Measurements from ENCODE around the gene ACOT7. TPM values are rescaled to one million over a fixed set of nuclear protein-coding genes. Genes with fewer than 3 reads are reported as not detected.

Gene ACOT7
- total RNA-seq, 4 donors from 2014 or later: 5.6 to 55.0 (median 31.0) TPM

GRCh38 chr1:6353955-6354658 lies 39.5 kb downstream of the ACOT7 start:
- Histone ChIP-seq H3K27me3 (no peaks in the 10 kb centered on the region), H3K4me3 (no peak overlapping the region), H3K36me3 (no peaks in the 10 kb centered on the region), H3K4me1 (peaks cover 34 to 65% (median 59%) of the 10 kb centered on the region in 4 donors), H3K27ac (peak overlapping the region; percentile 72 to 83 (median 82)), H3K9me3 (no peaks in the 10 kb centered on the region)
- peak; percentile 21 for TF ChIP-seq POLR2A (IDR thresholded peaks at IDR 0.05)
- no peak for TF ChIP-seq CTCF (IDR thresholded peaks at IDR 0.05)
- no peak for TF ChIP-seq EP300 (IDR thresholded peaks at IDR 0.05; ENCODE audit: low read depth)
- TF ChIP-seq POLR2AphosphoS5 (IDR thresholded peaks at IDR 0.05): peak; percentile 26 to 46 (median 36)
- DNase-seq: peak; percentile 76
- WGBS, 2 donors (ENCODE audit: low coverage in 1 of 2): 13 to 39% methylated on average over 4 to 14 of the region's 14 CpGs
- in situ Hi-C loops (cut with MboI; ENCODE audit: low pct_ligation_motif_present in 1 of 4, low pct_unique_long_range_greater_than_20kb in 1 of 4, low sequenced_read_pairs in 3 of 4): loop anchor here in 1 of 4 donors (10.0 kb wide), 1 partner anchor 51 kb away; no protein-coding TSS in a partner anchor
- intact Hi-C loops (cut with DNase I; ENCODE audit: low total_unique reads): no loop called here

DNA sequence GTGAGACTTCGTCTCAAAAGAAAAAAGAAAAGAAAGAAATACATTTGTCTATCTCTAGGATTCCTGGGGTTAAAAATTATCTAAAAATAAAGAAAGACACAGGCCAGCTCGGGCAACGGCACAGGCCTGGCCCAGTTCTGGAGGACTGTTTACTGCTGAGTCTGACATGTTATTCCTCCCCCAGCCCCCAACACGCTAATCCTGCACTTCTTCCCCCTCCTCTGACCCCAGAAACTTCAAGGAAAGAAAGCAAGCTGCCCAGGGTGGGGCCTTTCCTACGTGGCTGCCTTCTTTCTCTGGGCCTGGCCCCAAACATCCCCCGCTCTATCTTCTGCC lies 40.0 kb downstream of the ACOT7 start:
- H3K36me3 ChIP-seq: no peaks in the 10 kb centered on the region
- no peak for DNase-seq
- no peak overlapping the region for H3K4me3 ChIP-seq
- intact Hi-C loops (cut with DNase I; ENCODE audit: low total_unique reads) (no loop called here), in situ Hi-C loops (cut with MboI; ENCODE audit: low pct_ligation_motif_present in 1 of 4, low pct_unique_long_range_greater_than_20kb in 1 of 4, low sequenced_read_pairs in 3 of 4) (loop anchor here in 1 of 4 donors (10.0 kb wide), 1 partner anchor 51 kb away; no protein-coding TSS in a partner anchor)
- TF ChIP-seq POLR2AphosphoS5 (IDR thresholded peaks at IDR 0.05): no peak
- no peak for TF ChIP-seq EP300 (IDR thresholded peaks at IDR 0.05; ENCODE audit: low read depth)
- no peak for TF ChIP-seq POLR2A (IDR thresholded peaks at IDR 0.05)
- TF ChIP-seq CTCF (IDR thresholded peaks at IDR 0.05): no peak
- peak overlapping the region; percentile 72 to 83 (median 82) for H3K27ac ChIP-seq
- WGBS, 2 donors (ENCODE audit: low coverage in 1 of 2): 28 to 37% methylated on average over 4 to 6 of the region's 6 CpGs
- H3K4me1 ChIP-seq: peaks cover 29 to 65% (median 56%) of the 10 kb centered on the region in 4 donors
- no peaks in the 10 kb centered on the region for H3K9me3 ChIP-seq
- H3K27me3 ChIP-seq: no peaks in the 10 kb centered on the region

DNA sequence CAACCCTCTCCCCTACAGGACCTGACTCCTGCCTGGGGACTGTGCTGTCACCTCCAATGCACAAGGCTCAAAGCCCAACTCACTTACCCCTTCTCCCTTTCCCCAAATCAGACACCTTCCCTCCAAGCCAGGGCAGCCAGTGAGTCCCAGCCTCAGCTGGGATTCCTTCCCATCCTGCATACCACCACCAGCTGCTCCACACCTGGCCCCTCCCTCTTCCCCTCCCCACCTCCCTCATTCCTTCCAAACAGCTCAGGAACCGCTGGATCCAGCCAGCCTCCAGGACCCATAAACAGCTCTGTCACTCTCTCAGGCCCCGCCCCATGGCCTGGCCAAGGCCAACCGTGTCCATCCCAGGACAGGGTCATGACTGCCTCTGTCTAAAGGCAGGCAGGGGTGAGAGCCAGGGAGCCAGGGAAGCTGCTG lies 41.4 kb downstream of the ACOT7 start:
- H3K36me3 ChIP-seq: no peaks in the 10 kb centered on the region
- H3K4me3 ChIP-seq: no peak overlapping the region
- no peak for TF ChIP-seq CTCF (IDR thresholded peaks at IDR 0.05)
- TF ChIP-seq EP300 (IDR thresholded peaks at IDR 0.05; ENCODE audit: low read depth): no peak
- no peak for TF ChIP-seq POLR2AphosphoS5 (IDR thresholded peaks at IDR 0.05)
- TF ChIP-seq POLR2A (IDR thresholded peaks at IDR 0.05): no peak
- WGBS, 2 donors (ENCODE audit: low coverage in 1 of 2): 48% methylated on average over 3 of the region's 3 CpGs; no CpG with 5 or more reads in 1 of the 2 donors
- H3K27ac ChIP-seq: peak overlapping the region; percentile 17 to 83 (median 82)
- in situ Hi-C loops (cut with MboI; ENCODE audit: low pct_ligation_motif_present in 1 of 4, low pct_unique_long_range_greater_than_20kb in 1 of 4, low sequenced_read_pairs in 3 of 4): loop anchor here in 1 of 4 donors (10.0 kb wide), 1 partner anchor 53 kb away; no protein-coding TSS in a partner anchor
- peak; percentile 60 for DNase-seq
- H3K9me3 ChIP-seq: no peaks in the 10 kb centered on the region
- intact Hi-C loops (cut with DNase I; ENCODE audit: low total_unique reads): no loop called here
- H3K4me1 ChIP-seq: peaks cover 14 to 58% (median 48%) of the 10 kb centered on the region in 4 donors
- H3K27me3 ChIP-seq: no peaks in the 10 kb centered on the region

GRCh38 chr1:6351480-6352137 lies 42.0 kb downstream of the ACOT7 start:
- H3K27me3 ChIP-seq: no peaks in the 10 kb centered on the region
- H3K9me3 ChIP-seq: no peaks in the 10 kb centered on the region
- no peaks in the 10 kb centered on the region for H3K36me3 ChIP-seq
- WGBS, 2 donors (ENCODE audit: low coverage in 1 of 2): 69% methylated on average over 15 of the region's 15 CpGs; no CpG with 5 or more reads in 1 of the 2 donors
- no peak overlapping the region for H3K4me3 ChIP-seq
- DNase-seq: peak; percentile 81
- in situ Hi-C loops (cut with MboI; ENCODE audit: low pct_ligation_motif_present in 1 of 4, low pct_unique_long_range_greater_than_20kb in 1 of 4, low sequenced_read_pairs in 3 of 4): loop anchor here in 1 of 4 donors (10.0 kb wide), 1 partner anchor 53 kb away; no protein-coding TSS in a partner anchor
- TF ChIP-seq POLR2AphosphoS5 (IDR thresholded peaks at IDR 0.05) (peak in 1 of 3 donors; percentile 33), POLR2A (IDR thresholded peaks at IDR 0.05) (no peak)
- peak overlapping the region; percentile 17 to 83 (median 82) for H3K27ac ChIP-seq
- H3K4me1 ChIP-seq: peaks cover 14 to 55% (median 47%) of the 10 kb centered on the region in 4 donors
- intact Hi-C loops (cut with DNase I; ENCODE audit: low total_unique reads): no loop called here

Measured in transverse colon (tissue), 4 donors.